Erythroblast (primary cell): ENCODE data around the gene TBRG4.

ENCODE experiments used
- DNase-seq, 2 experiments: peaks; one replicate each; lab custom pipeline; 2025; lab: John Stamatoyannopoulos, UW
- GATA1 ChIP-seq: IDR thresholded peaks from 2 replicates; pipeline ENCODE4 v1.6.1; 2011; ENCODE audit warnings: low read depth, mild to moderate bottlenecking, control low read depth, low read length, moderate library complexity
- POLR2A ChIP-seq: IDR thresholded peaks from 2 replicates; pipeline ENCODE4 v1.6.1; 2011; ENCODE audit warnings: mild to moderate bottlenecking, low read length

Gene TBRG4

GRCh38 chr7:45074528-45075354 is 36.8 kb downstream of the TBRG4 start:
- no peak for TF ChIP-seq POLR2A
- TF ChIP-seq GATA1 = no peak
- DNase-seq = no peak

- TF ChIP-seq GATA1 (no peak), POLR2A (no peak)
- no peak for DNase-seq
Measured at GRCh38 chr7:45073786-45074527, 37.5 kb downstream of the TBRG4 start.

- DNase-seq = no peak
- TF ChIP-seq GATA1 (no peak), POLR2A (no peak)
Measured at GRCh38 chr7:45073031-45073785, 38.3 kb downstream of the TBRG4 start.

GRCh38 chr7:45072131-45073030 is 39.1 kb downstream of the TBRG4 start:
- TF ChIP-seq GATA1 (no peak), POLR2A (no peak)
- DNase-seq = no peak

GRCh38 chr7:45071528-45071927 is 40.0 kb downstream of the TBRG4 start:
- TF ChIP-seq GATA1 = no peak
- TF ChIP-seq POLR2A = no peak
- DNase-seq = no peak

GRCh38 chr7:45070254-45070642 is 41.2 kb downstream of the TBRG4 start:
- DNase-seq = no peak
- TF ChIP-seq POLR2A (no peak), GATA1 (no peak)

GRCh38 chr7:45069444-45070253 is 41.8 kb downstream of the TBRG4 start:
- DNase-seq = no peak

GRCh38 chr7:45068236-45069023 is 43.1 kb downstream of the TBRG4 start:
- TF ChIP-seq POLR2A = no peak
- TF ChIP-seq GATA1 = no peak
- no peak for DNase-seq

More at GRCh38 chr7:45069444-45070253, 41.8 kb downstream of the TBRG4 start:
- TF ChIP-seq GATA1 = no peak
- no peak for TF ChIP-seq POLR2A

- DNase-seq = no peak
- TF ChIP-seq GATA1 = no peak
- no peak for TF ChIP-seq POLR2A
Measured at GRCh38 chr7:45067582-45067981, 43.9 kb downstream of the TBRG4 start.

GRCh38 chr7:45066409-45066808 is 45.1 kb downstream of the TBRG4 start:
- TF ChIP-seq POLR2A = no peak
- TF ChIP-seq GATA1 = no peak
- no peak for DNase-seq

GRCh38 chr7:45065031-45065995 is 46.2 kb downstream of the TBRG4 start:
- no peak for DNase-seq
- TF ChIP-seq POLR2A = no peak
- no peak for TF ChIP-seq GATA1
